Retina (tissue), 1 donor: Measurements from ENCODE around the gene HYKK.
"Not testable (repeated sequence)": the region's sequence is repeated elsewhere in the genome, so short reads cannot be mapped to it uniquely, and the experiment has no call there.

ENCODE experiments used
- DNase-seq: peaks from one replicate; pipeline ENCODE4 v3.0.0-alpha.2; 2016

The HYKK gene, protein sequence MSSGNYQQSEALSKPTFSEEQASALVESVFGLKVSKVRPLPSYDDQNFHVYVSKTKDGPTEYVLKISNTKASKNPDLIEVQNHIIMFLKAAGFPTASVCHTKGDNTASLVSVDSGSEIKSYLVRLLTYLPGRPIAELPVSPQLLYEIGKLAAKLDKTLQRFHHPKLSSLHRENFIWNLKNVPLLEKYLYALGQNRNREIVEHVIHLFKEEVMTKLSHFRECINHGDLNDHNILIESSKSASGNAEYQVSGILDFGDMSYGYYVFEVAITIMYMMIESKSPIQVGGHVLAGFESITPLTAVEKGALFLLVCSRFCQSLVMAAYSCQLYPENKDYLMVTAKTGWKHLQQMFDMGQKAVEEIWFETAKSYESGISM

DNA sequence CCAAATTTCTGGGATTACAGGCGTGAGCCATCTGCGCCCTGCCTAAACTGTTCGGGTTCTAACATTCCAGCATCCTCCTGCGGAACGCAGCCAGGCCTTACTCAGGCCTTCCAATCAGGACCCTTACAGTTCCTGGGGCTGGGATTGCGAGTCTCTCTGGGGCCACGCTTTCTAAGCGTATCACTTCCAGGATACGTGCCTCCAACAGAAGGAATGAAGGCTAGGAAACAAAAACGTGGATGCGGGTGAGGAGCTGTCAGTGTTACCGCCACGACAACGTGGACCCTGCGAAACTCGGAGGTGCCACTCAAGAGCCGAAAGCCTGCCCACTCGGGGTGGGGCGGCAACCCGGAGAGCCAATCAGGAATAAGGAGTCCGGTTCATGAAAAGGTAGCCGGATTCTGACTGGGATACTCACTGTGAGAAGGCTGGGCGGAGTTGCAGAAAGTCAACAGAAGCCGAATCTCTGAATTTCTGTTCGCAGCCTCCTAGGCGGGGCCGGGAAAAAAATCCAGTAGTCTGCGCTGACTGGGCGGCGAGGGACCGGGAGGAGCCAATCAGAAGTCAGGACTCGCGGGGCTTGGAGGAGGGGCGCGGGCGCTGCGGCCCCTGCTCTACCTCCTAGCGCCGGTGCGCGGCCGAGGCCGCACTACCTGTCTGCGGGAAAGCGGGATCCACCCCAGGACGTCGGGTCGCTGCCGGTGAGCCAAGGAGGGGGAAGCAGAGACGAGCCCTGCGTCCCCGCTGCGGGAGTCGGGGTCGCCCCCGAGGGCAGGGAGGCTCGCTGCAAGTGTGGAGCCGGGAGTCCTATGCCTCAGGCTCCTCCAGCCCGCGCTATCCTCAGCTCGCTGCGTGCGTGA is at the start of gene HYKK:
Gene HYKK, plus strand, starts transcription at position 607 of the 860 bp plus-strand sequence. CDS start 5,512 bp downstream, outside the sequence.
- DNase-seq = peak; percentile 94

DNA sequence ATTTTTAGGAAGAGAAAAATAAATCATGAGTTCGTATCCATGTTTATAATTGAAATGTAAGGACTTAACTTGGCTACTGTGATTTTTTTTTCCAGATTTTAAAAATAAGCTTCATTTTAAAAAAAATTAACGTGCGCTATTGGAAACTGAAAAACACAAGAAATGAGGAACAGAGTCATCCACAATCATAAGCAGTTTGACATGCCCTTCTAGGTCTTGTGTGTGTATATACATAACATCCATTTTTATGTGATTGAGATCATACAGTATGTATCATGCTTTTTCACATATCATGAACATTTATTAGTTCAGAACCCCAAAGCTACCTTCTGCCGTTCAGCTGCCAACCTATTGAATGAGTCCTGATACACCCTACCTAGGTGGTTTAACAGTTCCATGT is 46.6 kb upstream of the HYKK start:
- DNase-seq = no peak

DNA sequence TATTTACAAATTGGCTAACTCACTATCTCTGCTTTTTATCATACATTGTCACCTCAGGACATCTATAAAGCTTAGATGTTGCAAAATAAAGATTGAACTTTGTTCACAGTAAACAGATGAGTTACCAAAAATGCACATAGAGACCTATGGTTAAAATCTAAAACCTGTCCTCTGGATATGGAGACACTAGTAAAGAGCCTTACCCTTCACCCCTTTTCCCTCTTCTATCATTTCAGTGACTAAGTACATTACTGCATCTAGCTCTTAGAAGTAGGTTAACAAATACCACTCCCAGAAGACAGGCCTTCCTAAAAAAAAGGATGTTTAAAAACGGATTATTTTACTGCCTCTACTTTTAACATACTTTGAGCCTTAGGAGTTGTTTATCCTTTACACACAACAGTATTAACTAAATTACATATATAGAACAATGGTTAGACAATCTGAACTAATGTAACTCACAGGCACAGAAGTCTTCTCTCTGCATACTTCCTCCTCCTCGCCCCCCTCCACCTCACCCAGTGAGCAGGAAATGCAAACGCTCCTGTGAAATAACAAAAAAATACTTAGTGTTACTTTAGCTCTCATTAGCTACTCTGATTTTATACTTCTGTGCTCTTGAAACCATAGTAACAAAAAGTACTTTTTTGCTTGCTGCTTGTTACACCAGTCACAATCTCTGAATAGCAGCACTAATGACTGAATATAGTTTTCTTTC is 46.0 kb upstream of the HYKK start:
- DNase-seq = no peak

DNA sequence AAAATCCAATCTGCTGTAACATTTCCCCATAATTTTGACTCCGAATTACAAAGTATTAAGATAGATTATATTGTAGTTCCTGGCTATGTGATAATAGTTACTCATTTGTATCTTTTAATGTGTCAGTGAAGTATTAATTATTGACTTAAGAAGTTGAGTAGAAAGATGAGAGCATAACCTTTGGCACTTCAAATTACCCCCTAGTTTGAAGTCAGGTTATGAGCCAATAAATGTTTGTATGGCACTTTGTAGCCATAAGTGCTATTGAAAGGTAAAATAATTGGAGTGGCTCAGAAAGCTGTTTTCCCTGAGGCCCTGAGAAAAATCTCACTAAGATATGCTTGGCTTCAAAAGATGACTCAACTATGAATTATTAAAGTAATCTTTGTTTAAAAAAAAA is 38.3 kb upstream of the HYKK start:
- DNase-seq = no peak

DNA sequence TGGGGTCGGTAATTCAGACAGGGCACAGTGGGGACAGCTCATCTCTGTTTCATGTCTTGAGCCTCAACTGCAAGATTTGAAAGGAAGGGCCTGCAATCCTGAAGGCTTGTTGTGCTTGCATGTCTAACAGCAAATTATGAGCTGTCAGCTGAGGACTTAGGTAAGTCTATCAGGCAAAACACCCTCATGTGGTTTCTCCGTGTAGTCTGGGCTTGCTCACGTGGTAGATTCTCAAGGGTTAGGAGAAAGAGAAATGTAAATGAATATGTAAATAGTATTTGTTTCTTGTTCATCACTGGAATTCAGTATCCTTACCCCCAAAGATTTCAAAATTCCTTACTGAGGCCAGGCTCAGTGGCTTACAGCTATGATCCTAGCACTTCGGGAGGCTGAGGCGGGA is 30.1 kb upstream of the HYKK start:
- no peak for DNase-seq

DNA sequence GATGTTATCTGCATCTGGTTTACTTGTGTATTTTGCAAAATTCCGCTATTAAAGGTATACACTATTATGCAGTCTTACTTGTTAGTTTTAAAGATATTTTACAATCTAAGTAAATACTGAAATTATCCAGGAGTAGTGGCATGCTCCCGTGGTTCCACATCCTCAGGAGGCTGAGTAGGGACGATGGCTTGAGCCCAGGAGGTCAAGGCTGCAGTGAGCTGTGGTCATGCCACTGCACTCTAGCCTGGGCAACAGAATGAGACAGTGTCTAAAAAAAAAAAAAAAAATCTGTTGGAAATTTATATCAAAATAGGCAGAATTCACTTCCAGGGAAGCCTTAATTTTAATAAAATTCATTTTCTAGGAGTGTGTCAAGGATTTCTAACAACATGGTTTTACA is 27.7 kb upstream of the HYKK start:
- no peak for DNase-seq

DNA sequence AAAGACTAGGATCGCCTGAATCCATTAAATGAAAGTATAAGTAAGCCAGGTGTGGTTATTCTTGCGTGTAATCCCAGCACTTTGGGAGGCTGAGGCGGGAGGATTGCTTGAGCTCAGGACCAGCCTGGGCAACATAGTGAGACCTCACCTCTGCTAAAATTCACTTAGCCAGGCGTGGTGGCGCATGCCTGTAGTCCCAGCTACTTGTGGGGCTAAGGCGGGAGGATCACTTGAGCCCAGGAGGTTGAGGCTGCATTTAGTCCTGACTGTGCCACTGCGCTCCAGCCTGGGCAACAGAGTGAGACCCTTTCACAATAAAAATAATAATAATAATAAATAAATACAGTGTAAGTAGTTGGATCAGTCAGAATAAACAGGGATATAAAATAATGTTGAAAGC is 25.5 kb upstream of the HYKK start:
- DNase-seq = no peak

DNA sequence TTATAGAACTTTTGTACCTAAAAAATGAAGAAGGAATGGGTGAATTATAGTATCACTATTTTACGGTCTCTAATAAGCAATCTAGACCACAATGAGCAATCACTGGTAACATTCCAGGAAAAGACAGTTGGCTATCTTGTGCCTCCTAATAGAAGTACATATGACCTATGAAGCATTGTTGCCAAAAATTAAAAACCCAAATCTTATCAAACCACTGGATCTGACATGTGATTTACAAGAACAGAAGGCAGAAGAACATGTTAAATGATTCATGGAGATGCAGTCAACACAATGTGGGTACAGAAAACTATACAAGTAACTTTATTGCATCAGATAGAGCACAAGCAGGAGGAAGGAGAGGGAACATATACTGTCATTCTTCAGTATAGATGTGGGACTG is 14.5 kb upstream of the HYKK start:
- no peak for DNase-seq

DNA sequence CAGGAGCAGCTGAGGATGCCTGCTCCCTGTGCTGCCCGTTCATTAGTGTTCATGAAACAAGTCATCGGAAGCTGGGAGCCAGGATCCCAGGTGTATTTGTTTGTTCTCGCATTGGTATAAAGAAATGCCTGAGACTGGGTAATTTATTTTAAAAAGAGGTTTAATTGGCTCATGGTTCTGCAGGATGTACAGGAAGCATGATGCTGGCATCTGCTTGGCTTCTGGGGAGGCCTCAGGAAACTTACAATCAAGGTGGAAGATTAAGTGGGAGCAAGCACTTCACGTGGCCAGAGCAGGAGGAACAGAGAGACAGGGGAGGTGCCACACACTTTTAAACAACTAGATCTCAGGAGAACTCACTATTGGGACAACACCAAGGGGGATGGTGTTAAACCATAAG is 5.5 kb upstream of the HYKK start:
- DNase-seq = no peak

DNA sequence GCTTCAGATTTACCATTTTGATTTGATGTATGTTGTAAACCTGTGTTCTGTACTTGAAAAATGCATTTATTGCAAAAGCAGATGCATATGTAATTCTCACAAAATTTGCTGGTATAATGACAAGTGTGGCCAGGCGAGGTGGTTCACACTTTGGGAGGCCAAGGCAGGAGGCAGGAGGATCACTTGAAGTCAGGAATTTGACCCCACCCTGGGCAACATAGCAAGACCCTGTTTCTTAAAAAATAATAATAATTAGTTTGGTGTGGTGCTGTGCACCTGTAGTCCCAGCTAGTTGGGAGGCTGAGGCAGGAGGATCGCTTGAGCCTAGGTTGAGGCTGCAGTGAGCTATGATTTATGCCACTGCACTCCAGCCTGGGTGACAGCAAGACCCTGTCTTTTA is 4.7 kb upstream of the HYKK start:
- no peak for DNase-seq

DNA sequence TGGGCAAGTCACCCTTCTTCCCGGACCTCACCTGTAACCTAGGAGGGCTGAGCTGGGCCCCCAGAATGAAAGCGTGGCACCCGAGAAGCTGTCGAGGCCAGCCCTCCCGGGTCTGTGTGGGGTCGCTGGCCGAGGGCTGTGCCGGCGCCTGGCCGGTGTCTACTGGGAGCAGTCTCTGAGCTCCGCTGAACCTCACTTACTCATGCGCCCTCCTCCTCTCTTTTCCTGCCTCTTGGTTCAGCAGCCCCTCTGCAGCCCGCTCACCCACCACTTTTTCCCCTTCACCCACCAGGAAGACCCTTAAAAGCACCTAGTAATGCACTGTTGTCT is 419 bp downstream of the HYKK start:
- no peak for DNase-seq

DNA sequence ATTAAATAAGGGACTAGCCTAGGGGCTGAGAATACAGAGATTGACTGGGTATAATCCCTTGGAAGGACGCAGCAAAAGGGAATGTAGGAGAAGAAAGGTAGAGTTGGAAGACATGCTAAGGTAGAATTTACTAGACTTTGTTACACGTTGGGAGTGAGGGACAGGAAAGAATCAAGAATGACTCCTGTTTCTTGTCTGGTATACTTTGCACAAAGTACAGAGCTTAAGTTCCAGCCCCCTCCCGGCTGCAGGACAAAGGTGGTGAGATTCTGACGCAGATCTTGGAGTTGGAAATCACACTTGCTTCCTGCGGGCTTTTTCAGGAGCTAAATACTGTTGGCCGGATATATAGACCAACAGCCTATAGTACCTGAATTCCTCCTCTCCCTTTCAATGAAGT is 895 bp downstream of the HYKK start:
- no peak for DNase-seq

DNA sequence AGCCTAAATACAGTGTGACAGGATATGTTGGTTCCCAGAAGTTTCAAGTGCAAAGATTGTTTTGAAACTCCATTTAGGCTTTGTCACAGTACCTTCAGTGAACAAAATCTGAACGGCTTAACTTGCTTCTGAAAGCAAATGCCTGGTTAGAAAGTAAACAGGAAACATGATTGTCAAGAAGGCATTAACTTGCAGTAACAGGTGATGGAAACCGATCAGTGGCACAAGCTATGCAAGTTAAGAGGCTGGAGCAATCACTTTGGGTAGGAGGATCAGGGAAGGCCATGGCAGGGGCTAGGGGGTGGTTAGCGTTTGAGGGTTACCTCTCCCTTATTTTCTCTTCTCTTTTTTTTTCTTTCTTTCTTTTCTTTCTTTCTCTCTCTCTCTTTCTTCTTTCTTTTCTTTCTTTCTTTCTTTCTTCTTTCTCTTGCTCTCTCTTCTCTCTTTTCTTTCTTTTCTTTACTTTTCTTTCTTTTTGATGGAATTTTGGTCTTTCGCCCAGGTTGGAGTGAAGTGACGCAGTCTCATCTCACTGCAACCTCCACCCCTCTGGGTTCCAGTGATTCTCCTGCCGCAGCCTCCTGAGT is 2.4 kb downstream of the HYKK start:
- DNase-seq = no peak

DNA sequence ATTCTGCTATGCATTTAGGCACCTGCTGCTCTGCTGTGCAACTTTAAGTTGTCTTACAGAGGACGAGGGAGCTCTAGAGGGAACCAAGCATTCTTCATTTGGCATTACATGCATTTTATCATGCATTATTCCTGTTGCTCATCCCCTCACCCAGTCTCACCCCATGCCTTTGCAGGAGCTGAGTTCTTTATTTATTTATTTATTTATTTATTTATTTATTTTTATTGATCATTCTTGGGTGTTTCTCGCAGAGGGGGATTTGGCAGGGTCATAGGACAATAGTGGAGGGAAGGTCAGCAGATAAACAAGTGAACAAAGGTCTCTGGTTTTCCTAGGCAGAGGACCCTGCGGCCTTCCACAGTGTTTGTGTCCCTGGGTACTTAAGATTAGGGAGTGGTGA is 12.7 kb downstream of the HYKK start:
- not testable (repeated sequence) for DNase-seq

DNA sequence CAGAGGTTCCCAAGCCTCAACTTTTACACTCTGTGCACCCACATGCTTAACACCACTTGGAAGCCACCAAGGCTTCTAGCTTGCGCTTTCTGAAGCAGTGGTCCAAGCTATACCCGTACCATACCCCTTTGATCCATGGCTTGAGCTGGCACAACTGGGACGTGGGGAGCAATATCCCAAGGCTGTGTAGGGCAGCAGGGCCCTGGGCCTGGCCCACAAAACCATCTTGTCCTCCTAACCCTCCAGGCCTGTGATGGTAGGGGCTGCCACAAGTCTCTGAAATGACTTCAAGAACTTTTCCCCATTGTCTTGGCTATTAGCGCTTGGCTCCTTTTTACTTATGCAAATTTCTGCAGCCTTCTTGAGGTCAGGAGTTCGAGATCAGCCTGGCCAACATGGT is 16.9 kb downstream of the HYKK start:
- no peak for DNase-seq

DNA sequence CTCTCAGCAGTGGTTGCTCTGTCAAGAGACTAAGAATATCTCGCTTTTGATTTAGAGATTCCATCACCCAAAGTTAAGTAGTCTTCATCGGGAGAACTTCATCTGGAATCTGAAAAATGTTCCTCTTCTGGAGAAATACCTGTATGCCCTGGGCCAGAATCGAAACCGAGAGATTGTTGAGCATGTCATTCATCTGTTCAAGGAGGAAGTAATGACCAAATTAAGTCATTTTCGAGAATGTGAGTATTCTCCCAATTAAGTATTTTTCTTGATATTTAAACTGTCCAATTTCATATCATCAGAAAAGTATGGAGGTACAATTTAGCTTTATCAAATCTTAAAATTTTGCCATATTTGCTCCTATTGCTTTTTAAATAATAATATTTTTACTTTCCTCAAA is 19.9 kb downstream of the HYKK start:
- DNase-seq = no peak

DNA sequence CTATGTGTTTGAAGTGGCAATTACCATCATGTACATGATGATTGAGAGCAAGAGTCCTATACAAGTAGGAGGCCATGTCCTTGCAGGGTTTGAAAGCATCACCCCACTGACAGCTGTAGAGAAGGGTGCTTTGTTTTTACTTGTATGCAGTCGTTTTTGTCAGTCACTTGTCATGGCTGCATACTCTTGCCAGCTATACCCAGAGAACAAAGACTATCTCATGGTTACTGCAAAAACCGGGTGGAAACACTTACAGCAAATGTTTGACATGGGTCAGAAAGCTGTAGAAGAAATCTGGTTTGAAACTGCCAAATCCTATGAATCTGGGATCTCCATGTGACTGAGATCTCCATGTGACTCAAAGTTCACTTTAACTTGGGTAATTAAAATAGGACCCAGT is 26.0 kb downstream of the HYKK start:
- DNase-seq = no peak

DNA sequence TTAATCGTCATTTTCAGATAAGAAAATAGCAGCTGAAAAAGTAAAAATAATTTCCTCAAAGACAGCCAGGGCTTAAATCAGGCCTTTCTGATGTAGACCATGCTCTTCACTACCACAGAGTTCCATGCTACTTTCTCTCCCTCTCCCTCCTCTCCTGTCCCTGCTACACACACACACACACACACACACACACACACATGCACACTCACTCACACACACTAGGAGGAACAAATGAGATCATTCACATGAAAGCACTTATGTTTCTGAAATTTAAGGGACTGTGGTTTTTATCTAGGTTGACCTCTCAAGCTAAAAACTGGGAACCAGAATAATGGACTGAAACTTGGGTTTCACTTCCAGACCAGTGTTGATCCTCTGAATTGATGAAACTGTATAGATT is 28.8 kb downstream of the HYKK start:
- no peak for DNase-seq

DNA sequence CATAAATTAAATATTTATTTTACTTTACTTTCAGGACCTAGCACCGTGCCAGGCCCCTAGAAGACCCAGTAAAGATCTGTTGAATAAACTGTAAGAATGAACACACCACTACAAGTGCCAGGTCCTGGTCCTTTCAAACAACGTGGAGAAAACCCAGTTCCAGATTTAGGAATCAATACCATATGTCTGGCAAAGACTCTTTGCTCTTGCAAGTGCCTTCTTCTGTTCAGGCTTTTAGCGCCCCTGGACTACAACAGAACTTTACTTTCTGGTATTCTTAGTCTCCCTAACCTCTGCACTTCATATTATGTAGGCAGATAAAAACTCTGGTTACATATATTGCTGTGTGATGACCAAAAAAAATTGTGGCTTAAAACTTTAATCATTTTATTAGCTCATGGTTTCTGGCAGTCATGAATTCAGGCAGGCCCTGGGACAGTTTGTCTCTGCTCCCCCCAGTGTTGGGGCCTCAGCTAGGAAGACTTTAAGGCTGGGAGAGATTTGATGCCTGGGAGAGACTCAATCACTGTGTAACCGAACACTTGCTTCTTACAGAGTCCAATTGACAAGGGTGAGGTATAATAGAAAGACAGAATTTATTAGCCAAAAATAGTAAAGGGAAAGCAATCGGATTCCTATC is 30.0 kb downstream of the HYKK start:
- DNase-seq = no peak

DNA sequence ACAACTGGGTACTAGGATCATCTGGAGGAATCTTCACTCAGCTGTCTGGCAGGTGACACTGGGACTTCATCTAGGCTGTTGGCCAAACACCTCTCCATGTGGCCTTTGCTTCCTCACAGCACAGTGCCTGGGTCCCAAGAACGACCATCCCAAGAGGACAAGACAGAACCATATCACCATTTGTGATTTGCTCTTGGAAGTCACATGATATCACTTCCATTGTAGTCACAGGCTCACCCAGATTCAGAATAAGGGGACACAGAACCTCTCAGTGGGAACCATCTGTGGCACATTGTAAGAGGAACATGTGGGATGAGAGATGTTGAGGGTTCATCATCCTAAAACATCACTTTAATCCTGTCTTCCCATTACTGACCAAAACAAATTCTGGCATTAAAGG is 31.0 kb downstream of the HYKK start:
- DNase-seq = no peak

DNA sequence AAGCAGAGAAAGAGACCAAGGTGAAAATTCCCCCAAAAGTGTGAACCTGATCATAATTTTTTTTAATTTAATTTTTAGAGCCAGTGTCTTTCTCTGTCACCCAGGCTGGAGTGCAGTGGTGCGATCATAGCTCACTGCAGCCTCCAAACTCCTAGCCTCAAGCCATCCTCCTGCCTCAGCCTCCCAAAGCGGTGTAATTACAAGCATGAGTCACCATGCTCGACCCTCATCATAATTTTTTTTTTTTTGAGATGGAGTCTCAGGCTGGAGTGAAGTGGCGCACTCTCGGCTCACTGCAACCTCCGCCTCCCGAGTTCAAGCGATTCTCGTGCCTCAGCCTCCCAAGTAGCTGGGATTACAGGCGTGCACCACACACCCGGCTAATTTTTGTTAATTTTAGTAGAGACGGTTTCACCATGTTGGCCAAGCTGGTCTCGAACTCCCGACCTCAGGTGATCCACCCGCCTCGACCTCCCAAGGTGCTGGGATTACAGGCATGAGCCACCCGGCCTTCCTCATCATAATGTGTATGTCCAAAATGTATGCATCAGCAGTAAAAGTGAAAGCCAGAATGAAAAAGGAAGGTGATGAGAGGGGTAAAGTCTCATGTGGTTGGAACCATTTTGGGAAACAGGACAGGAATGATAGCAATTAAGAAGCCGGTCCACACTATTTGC is 32.2 kb downstream of the HYKK start:
- DNase-seq = not testable (repeated sequence)

DNA sequence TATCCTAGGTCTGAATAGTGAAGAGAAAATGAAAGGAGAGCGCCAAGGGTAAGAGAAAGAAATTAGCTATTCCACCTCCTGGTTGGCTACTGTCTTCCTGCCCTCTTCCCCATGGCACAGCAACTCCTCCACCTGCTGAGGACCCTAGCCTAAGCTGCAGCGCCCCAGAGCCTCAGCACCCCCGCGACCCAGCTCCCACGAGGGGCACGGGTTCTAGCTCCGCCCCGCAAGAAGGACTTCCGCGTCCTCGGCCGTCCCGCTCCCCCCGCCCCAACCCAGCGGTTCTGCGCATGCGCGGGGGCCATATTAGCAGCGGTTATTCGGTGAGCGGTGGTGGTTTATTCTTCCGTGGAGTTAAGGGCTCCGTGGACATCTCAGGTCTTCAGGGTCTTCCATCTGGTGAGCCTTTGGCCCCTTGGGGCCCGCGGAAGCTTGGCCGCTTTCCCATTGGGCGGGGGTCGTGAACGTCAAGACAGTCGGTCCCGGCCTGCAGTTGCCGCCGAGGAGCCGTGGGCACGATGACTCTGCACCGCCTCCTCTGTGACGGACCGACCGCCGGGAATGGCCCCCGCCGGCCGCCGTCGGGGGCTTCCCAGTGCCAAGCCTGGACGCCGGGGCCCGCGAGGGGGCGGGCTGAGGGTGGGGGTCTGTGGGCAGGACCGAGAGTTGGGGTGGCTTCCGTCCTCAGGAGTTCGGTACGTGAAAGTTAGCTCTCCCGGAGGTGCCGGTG is 32.9 kb downstream of the HYKK start, which contains the start of gene PSMA4:
Gene PSMA4, plus strand, starts transcription at position 304 of the 730 bp plus-strand sequence. CDS start 1,484 bp downstream, outside the sequence.
- DNase-seq = peak; percentile 98
